ENCODE results near the gene PPTC7. TPM values are rescaled to one million over a fixed set of nuclear protein-coding genes. Genes with fewer than 3 reads are reported as not detected.

PPTC7 gene
- total and polyA plus RNA-seq, 2 of the 4 experiments (the other 2 are of a cell fraction), result 4.1 to 6.8 TPM

DNA sequence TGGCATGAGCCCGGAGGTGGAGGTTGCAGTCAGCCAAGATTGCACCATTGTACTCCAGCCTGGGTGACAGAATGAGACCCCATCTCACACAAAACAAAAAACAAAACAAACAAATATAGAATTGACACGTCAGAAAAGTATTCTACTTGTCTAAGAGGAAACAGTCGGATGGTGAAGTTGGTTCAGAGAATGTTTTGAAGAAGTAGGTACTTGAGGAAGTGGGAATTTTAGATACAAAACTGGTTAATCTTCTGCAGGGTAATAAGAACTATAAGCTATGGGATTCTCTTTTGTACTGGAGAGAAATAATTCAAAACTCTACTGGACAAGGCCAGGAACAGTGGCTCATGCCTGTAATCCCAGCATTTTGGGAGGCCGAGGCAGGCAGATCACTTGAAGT lies 16.2 kb upstream of the PPTC7 start:
- no peak overlapping the region for H3K9ac ChIP-seq (ENCODE audit: low read depth, low read length)
- no peaks in the 10 kb centered on the region for H4K20me1 ChIP-seq (ENCODE audit: insufficient read depth, low read length)
- H4K8ac ChIP-seq (ENCODE audit: low read depth in 2 of 2, low read length in 2 of 2), result no peak overlapping the region
- ChIA-PET POLR2A (ENCODE audit: unreplicated experiment) (no interaction called here), CTCF (no interaction called here)
- no peak overlapping the region for H4K5ac ChIP-seq (ENCODE audit: low read depth, low read length)
- ATAC-seq (ENCODE audit: low read depth) (no peak), DNase-seq (no peak)
- no peak overlapping the region for H2BK20ac ChIP-seq (ENCODE audit: low read depth, low read length)
- no peak overlapping the region for H3K4me2 ChIP-seq (ENCODE audit: low read depth, low read length)
- H2BK5ac ChIP-seq (ENCODE audit: low read depth, low read length, poor library complexity, severe bottlenecking), result no peak overlapping the region
- no peaks in the 10 kb centered on the region for H3K9me1 ChIP-seq (ENCODE audit: insufficient read depth, low read length)
- in situ Hi-C loops (cut with MboI; ENCODE audit: low sequenced_read_pairs), result loop anchor here (5.0 kb wide), 1 partner anchor 87 kb away; no protein-coding TSS in a partner anchor
- no peaks in the 10 kb centered on the region for H3K4me1 ChIP-seq (ENCODE audit: control insufficient read depth, insufficient read depth, low read length)
- no peak overlapping the region for H3K56ac ChIP-seq (ENCODE audit: extremely low read depth, insufficient read depth, low read length)
- no peak overlapping the region for H2AK9ac ChIP-seq (replicated peaks; ENCODE audit: low read depth, low read length, poor library complexity)
- H3K27me3 ChIP-seq (ENCODE audit: control insufficient read depth, insufficient read depth, low read length), result no peaks in the 10 kb centered on the region
- no peak overlapping the region for H3K27ac ChIP-seq (ENCODE audit: insufficient read depth, low read length)
- H3K23ac ChIP-seq (ENCODE audit: low read depth, low read length), result no peak overlapping the region
- no peak for TF ChIP-seq CEBPB (IDR thresholded peaks at IDR 0.05; ENCODE audit: low read depth, low read length)
- no peak for TF ChIP-seq MAFK (IDR thresholded peaks at IDR 0.05; ENCODE audit: low read depth, low read length)
- no peak for TF ChIP-seq CHD1 (IDR thresholded peaks at IDR 0.05; ENCODE audit: low read depth, low read length)
- TF ChIP-seq MAZ (IDR thresholded peaks at IDR 0.05; ENCODE audit: borderline replicate concordance, low read depth, low read length), result no peak
- no peak for TF ChIP-seq MXI1 (IDR thresholded peaks at IDR 0.05; ENCODE audit: borderline replicate concordance, low read depth, low read length)
- H3K36me3 ChIP-seq (ENCODE audit: control insufficient read depth, insufficient read depth, low read length), result no peaks in the 10 kb centered on the region
- no peak overlapping the region for H3K4me3 ChIP-seq (ENCODE audit: insufficient read depth, low read depth, low read length)
- H3K18ac ChIP-seq (ENCODE audit: low read depth, low read length), result no peak overlapping the region
- intact Hi-C loops (cut with micrococcal nuclease), result no loop called here
- no peaks in the 10 kb centered on the region for H3K79me1 ChIP-seq (ENCODE audit: low read depth in 1 of 2, low read length in 2 of 2)
- H3K4ac ChIP-seq (ENCODE audit: low read depth, low read length), result no peak overlapping the region
- 100% methylated on average over 1 of the region's 4 CpGs; no CpG with 5 or more reads in 1 of the 2 experiments for WGBS, 2 experiments (ENCODE audit: extremely low coverage in 2 of 2, insufficient read length in 1 of 2)
- BruUV-seq (replicated peaks), result no TSS peak
- no peak overlapping the region for H3K14ac ChIP-seq (replicated peaks; ENCODE audit: low read depth, low read length)
- H2AFZ ChIP-seq (replicated peaks; ENCODE audit: low read length, poor library complexity), result no peak overlapping the region
- H4K91ac ChIP-seq (ENCODE audit: insufficient read depth, low read depth, low read length), result no peak overlapping the region
- no peak overlapping the region for H2AK5ac ChIP-seq (ENCODE audit: low read depth, low read length)
- dilution Hi-C loops (cut with HindIII; ENCODE audit: low sequenced_read_pairs, unreplicated experiment), result no loop called here
- no peak overlapping the region for H2BK15ac ChIP-seq (ENCODE audit: low read depth, low read length)
- no peaks in the 10 kb centered on the region for H3K9me3 ChIP-seq (ENCODE audit: control insufficient read depth, insufficient read depth, low read length)
- H2BK120ac ChIP-seq (ENCODE audit: low read depth, low read length), result no peak overlapping the region
